ENCODE measurements around the gene DLG1. TPM values are rescaled to one million over a fixed set of nuclear protein-coding genes. Genes with fewer than 3 reads are reported as not detected.

The DLG1 gene
- total and polyA plus RNA-seq, 7 donors, result 16.1 to 57.6 (median 51.3) TPM

DNA sequence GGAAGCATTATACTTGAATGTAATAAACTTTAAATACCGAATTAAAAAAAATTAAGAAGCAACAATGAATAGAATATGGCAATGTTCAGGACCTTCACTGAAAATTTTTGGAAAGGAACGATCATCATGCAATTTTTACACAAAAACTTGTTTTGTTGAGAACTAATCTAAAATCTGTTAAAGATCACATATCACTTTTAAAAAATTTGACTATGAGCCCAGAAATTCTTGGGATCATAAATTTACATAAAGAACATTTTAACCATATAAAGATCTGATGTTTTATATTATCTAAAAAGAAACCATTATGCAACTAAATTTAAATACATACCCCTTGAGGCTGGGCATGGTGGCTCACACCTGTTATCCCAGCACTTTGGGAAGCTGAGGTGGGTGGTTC, 192.6 kb downstream of the DLG1 start:
- Histone ChIP-seq H3K27me3 (ENCODE audit: insufficient read depth in 3 of 3, low read length in 2 of 3) (no peaks in the 10 kb centered on the region), H3K36me3 (ENCODE audit: insufficient read depth in 1 of 2, low read depth in 1 of 2) (peaks cover 0 to 43% of the 10 kb centered on the region in 2 donors), H3K9me3 (no peaks in the 10 kb centered on the region), H3K4me1 (no peaks in the 10 kb centered on the region), H3K4me3 (no peak overlapping the region), H3K27ac (no peak overlapping the region)
- DNase-seq (no peak), ATAC-seq (no peak)
- 83 to 86% (median 85%) methylated on average over 2 of the region's 2 CpGs for WGBS, 3 donors
- intact Hi-C loops (cut with DNase I), result no loop called here
- TF ChIP-seq, protein P1, sequence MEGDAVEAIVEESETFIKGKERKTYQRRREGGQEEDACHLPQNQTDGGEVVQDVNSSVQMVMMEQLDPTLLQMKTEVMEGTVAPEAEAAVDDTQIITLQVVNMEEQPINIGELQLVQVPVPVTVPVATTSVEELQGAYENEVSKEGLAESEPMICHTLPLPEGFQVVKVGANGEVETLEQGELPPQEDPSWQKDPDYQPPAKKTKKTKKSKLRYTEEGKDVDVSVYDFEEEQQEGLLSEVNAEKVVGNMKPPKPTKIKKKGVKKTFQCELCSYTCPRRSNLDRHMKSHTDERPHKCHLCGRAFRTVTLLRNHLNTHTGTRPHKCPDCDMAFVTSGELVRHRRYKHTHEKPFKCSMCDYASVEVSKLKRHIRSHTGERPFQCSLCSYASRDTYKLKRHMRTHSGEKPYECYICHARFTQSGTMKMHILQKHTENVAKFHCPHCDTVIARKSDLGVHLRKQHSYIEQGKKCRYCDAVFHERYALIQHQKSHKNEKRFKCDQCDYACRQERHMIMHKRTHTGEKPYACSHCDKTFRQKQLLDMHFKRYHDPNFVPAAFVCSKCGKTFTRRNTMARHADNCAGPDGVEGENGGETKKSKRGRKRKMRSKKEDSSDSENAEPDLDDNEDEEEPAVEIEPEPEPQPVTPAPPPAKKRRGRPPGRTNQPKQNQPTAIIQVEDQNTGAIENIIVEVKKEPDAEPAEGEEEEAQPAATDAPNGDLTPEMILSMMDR (IDR thresholded peaks at IDR 0.05), result no peak

- intact Hi-C loops (cut with DNase I), result no loop called here
- TF ChIP-seq, protein P1 (IDR thresholded peaks at IDR 0.05), result no peak
- H3K4me1 ChIP-seq, result no peaks in the 10 kb centered on the region
- no peak overlapping the region for H3K4me3 ChIP-seq
- no peak for DNase-seq
- H3K36me3 ChIP-seq (ENCODE audit: insufficient read depth in 1 of 2, low read depth in 1 of 2), result peaks cover 0 to 43% of the 10 kb centered on the region in 2 donors
- WGBS, 3 donors, result 33 to 50% (median 44%) methylated on average over 1 of the region's 1 CpG
- H3K9me3 ChIP-seq, result no peaks in the 10 kb centered on the region
- peak in 1 of 4 donors; percentile 41 for ATAC-seq
- H3K27ac ChIP-seq, result no peak overlapping the region
- no peaks in the 10 kb centered on the region for H3K27me3 ChIP-seq (ENCODE audit: insufficient read depth in 3 of 3, low read length in 2 of 3)
These were observed 193.7 kb downstream of the DLG1 start for GRCh38 chr3:197104738-197105137.

GRCh38 chr3:197103766-197104165, 194.6 kb downstream of the DLG1 start:
- Histone ChIP-seq H3K4me3 (no peak overlapping the region), H3K27me3 (ENCODE audit: insufficient read depth in 3 of 3, low read length in 2 of 3) (no peaks in the 10 kb centered on the region), H3K36me3 (ENCODE audit: insufficient read depth in 1 of 2, low read depth in 1 of 2) (peaks cover 0 to 41% of the 10 kb centered on the region in 2 donors), H3K27ac (no peak overlapping the region), H3K9me3 (no peaks in the 10 kb centered on the region), H3K4me1 (no peaks in the 10 kb centered on the region)
- TF ChIP-seq, protein P1 (IDR thresholded peaks at IDR 0.05), result no peak
- ATAC-seq, result no peak
- intact Hi-C loops (cut with DNase I), result no loop called here
- DNase-seq, result no peak
- WGBS, 3 donors, result 93 to 100% (median 97%) methylated on average over 1 of the region's 1 CpG

DNA sequence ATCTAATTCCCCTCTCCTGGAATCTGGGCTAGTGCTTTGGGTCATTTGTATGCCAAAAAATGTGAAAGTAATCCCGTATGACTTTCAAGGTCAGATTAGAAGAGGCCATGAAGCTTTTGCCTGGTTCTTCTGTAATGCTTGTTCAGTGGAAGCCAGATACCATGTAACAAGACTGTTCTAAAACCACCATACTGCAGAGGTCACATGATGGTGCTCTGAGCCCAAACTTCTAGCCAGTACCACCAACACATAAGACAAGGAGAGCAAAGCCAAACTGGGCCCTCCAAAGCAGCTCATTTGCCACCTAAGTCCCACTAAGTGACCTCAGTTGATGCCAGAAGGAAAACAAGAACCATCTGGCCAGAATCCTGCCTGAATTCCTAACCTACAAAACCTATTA, 204.5 kb downstream of the DLG1 start:
- no peaks in the 10 kb centered on the region for H3K27me3 ChIP-seq (ENCODE audit: insufficient read depth in 3 of 3, low read length in 2 of 3)
- H3K27ac ChIP-seq, result peak overlapping the region; percentile 17
- ATAC-seq (peak in 1 of 4 donors; percentile 30), DNase-seq (no peak)
- H3K4me3 ChIP-seq, result no peak overlapping the region
- H3K36me3 ChIP-seq (ENCODE audit: insufficient read depth in 1 of 2, low read depth in 1 of 2), result peaks cover 0 to 6% of the 10 kb centered on the region in 2 donors
- 29 to 31% (median 29%) methylated on average over 1 of the region's 1 CpG for WGBS, 3 donors
- intact Hi-C loops (cut with DNase I), result no loop called here
- TF ChIP-seq, protein P1 (IDR thresholded peaks at IDR 0.05), result no peak
- peaks cover 10% of the 10 kb centered on the region for H3K4me1 ChIP-seq
- no peaks in the 10 kb centered on the region for H3K9me3 ChIP-seq

DNA sequence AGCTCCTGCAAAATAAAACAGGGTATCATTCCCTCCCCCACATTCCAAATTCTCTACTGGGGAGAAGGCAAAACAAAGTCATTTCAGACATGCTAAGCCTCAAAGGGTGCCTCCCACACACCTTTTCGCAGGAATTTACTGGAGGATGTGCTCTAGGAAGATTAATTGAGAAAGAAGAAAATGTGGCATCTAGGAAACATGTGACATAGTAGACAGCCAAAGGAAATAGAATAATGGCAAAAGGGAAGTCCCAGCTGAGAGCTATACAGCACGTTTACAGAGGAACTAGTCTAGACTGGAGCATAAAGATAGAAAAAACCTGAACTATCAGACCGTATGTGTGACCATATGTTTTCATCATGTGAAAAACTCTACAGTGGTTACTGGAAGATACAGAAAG, 210.0 kb downstream of the DLG1 start:
- Histone ChIP-seq H3K27ac (no peak overlapping the region), H3K36me3 (ENCODE audit: insufficient read depth in 1 of 2, low read depth in 1 of 2) (no peaks in the 10 kb centered on the region), H3K27me3 (ENCODE audit: insufficient read depth in 3 of 3, low read length in 2 of 3) (no peaks in the 10 kb centered on the region), H3K4me3 (no peak overlapping the region), H3K4me1 (peaks cover 8% of the 10 kb centered on the region), H3K9me3 (no peaks in the 10 kb centered on the region)
- TF ChIP-seq, protein P1 (IDR thresholded peaks at IDR 0.05), result no peak
- 70 to 89% (median 80%) methylated on average over 3 of the region's 3 CpGs for WGBS, 3 donors
- no peak for DNase-seq
- ATAC-seq, result no peak
- intact Hi-C loops (cut with DNase I), result no loop called here

All from psoas muscle (tissue), 8 donors.